ENCODE measurements around the gene KRTAP3-3.
"Not testable (repeated sequence)": the region's sequence is repeated elsewhere in the genome, so short reads cannot be mapped to it uniquely, and the experiment has no call there.

Gene KRTAP3-3

DNA sequence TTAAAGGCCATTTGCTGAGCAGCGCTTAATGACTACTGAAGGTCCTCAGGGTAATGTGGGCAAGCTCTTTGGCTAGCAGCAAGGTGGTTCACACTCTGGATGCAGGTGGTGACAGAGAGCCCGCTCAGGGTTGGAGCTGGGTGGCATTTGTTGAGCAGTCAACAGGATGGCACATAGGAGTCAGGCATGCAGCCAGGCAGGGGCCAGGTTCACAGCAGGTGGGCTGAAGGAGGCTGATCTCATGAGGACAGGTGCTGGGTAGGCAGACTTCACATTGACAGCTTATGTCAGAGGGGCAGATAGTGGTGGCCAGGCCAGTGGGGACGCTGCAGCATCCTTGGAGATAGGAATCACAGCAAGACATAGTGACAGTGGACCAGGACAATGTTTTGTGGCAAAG, 10.4 kb upstream of the KRTAP3-3 start:
- DNase-seq (ENCODE audit: low spot score), result no peak

DNA sequence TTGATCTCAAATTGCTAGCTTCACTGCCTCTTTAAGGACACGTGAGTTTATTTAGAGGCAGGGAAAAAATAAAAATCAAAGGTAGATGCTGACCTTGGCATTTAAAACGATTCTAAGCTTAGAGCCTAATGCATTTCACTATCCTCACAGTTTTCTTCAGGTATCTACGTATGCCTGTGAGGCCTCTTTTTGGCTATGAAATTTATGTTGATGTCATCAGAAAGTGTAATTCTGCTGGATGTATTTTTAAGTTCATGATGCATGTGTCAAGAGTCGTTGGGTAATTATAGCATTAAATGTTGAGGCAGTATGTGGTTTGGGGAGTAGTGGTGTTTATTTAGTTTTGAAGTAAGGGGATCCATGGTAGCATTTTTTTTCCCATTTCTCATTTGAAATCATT, 10.0 kb upstream of the KRTAP3-3 start:
- no peak for DNase-seq (ENCODE audit: low spot score)

DNA sequence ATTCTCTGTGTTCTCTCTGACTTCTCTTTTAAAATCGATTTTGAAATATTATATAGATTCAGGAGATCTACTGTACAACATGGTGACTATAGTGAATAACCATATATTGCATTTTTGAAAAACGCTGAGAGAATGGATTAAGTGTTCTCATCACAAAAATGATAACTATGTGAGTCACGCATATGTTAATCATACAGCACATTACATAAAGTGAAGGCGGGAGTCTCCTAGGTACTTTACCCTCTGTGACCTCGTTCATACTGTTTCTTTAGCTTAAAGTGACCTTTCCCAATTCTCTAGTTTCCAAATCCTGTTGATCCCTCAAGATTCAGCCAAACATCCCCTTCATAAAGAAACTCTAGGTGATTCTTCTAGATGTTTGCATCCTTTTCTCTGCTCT, 8.8 kb upstream of the KRTAP3-3 start:
- no peak for DNase-seq (ENCODE audit: low spot score)

DNA sequence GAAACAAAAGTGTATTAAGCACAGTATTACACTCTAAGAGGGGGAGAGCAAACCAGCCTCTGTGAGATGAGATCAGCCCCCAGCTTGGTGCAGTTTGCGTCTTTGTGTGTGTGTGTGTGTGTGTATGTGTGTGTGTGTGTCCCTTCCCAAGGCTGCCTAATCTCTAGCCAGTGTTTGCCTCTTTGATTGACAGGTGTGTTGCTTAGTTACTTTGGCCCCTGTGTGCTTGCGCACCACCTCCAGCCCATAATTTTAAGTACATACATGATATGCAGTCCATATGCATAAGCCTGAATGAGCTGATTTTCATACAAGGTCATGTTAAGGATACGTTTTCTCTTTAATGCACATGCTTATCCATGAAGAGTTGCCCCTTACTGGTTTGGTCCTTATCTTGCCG, 7.8 kb upstream of the KRTAP3-3 start:
- no peak for DNase-seq (ENCODE audit: low spot score)

DNA sequence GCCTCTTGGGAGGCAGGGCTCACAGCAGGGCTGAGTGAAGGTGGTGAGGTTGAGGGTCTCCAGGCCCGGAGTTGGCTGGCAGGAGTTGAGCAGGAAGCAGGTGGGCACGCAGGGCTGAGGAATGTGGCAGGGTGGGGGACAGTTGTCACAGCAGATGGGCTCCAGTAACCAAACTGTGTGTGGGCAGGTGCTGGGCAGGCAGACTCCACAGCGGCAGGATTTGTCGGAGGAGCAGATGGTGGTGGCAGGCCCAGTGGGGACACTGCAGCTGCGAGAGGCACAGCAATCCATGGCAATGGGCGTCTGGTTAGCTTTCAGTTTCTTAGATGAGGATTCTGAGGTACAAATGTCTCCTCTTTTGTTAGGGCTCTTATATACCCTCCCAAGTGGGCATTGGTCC, 5.6 kb upstream of the KRTAP3-3 start, which contains the start of gene KRTAP3-2:
KRTAP3-2 (minus strand) TSS at position 344 of the 400 bp plus-strand sequence; CDS start at position 291, 53 bp downstream.
- not testable (repeated sequence) for DNase-seq (ENCODE audit: low spot score)

DNA sequence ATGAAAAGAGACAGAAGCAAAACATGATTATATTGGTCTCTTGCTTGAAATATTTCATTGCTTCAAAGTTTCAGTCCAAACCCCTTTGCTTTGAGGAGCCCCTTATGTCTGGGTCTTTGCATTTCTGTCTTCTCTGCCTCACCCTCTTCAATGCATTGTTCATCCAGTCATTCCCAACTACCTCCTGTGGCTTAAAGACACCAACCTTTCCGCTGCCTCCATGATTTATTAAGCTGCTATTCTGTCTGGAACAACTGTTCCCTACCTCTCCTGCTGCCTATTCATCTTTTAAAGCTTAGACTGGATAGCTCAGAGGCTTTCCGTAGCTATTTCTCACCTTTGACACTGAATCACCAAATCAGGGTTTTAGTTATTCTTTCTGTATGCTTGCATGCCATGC, 3.4 kb upstream of the KRTAP3-3 start:
- DNase-seq (ENCODE audit: low spot score), result no peak

DNA sequence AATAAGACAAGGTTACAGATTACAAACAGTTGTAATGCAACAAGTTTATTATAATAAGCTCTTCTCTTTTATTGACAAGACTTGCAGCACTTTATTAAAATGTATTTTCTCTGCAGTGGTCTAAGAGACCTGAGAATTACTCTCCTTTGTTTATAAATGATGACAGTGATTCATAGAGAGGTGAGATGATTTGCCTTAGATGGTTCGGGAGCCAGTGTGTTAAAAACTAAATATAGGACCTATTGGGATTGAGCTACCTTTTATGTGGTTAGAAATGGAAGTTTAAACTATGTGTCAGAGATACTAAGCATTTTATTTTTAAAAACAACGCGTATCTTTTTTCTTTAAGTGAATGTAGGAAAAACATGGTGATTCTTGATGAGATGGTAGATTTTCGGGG, 2.9 kb upstream of the KRTAP3-3 start:
- no peak for DNase-seq (ENCODE audit: low spot score)

DNA sequence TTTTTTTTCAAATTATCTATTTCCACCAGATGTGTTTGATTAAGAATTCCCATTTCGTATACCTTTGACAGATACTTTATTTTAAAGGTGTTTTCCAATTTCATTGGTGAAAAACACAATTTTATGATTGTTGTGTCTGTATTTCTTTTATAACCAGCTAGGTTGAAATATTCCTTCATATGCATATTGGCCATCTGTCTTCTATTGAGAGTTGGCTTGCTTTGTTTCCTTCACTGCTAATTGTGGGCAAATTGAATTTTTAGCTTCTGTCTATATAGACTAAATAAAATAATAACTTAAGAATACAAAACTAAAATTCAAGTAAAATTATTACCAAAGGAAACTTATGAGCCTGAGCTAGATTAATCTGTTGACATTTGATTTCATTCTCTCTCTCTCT, 1.2 kb upstream of the KRTAP3-3 start:
- DNase-seq (ENCODE audit: low spot score), result no peak

DNA sequence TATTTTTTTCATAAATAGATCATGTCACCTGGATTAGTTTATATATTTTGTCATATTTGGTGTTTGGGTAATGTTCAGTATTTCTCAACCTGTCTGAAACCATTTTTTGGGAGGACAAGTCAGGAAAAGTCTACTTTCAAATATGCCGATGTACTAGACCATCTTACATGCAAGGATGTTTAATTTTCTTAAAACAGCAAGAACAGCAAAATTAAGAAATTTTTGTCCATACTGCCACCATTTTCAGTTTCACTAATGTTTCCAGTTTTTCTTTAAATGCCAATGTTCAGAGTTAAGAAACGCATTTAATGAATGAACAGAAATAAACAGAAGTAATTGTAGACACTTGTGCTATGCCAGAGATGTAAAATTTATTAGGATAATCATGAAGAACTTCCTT, 880 bp downstream of the KRTAP3-3 start:
- DNase-seq (ENCODE audit: low spot score), result no peak

DNA sequence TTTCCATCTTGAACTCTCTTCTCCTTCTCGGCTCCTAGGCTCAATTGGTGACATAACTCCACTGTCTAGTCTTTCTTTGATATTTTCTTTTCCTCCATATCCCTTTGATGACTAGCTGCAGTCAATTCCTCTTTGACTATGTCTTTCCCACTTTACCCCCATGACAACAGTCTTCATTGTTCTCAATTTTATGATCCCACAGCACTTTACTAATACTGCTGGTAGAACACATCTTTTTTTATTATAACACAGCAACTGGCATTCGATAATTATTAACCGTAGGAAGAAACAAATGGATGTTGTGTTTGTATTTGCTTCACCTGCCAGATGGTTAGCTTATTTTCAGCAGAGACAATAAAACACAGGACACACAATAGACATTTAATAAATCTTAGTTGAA, 1.3 kb downstream of the KRTAP3-3 start:
- no peak for DNase-seq (ENCODE audit: low spot score)

DNA sequence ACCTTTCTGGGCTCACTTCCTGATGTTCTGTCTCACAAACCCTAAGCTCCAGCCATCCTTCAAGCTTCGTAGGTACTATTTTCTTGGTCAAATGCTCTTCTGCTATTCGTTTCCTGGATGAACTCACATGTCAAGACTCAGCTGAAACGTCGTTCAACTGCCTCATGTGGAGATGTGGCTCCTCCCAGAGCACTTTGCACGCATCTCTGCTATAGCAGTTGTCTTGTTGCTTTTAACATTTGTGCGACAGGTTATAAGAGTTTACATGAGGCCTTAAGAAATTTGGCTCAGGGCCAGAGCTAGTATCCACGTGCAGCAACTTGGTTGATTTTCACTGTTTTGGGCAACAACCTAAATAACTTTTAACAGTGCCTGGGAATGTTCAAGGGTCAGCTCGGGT, 7.0 kb downstream of the KRTAP3-3 start:
- DNase-seq (ENCODE audit: low spot score), result no peak

DNA sequence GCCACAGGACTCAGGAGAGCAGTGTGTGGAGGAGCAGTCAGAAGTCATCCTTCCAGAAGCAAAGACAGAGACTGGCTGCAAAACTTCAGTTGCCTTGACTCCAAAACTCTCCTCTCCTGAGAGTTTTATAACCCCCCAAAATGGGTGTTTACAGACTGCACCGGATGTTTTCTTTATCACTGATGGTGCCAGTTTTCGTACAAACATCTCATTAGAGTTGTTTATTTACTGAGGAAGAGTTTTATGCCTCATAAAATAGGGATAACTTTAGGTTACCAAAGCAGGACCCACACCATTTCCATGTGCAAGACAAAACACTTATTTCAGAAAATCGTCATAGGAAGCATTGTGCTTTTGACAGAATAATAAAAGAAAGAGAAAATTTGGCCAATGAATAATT, 9.7 kb downstream of the KRTAP3-3 start, which contains the start of gene KRT40:
KRT40 (minus strand) TSS at position 101 of the 400 bp plus-strand sequence; CDS start at position 48, 53 bp downstream.
- no peak for DNase-seq (ENCODE audit: low spot score)

DNA sequence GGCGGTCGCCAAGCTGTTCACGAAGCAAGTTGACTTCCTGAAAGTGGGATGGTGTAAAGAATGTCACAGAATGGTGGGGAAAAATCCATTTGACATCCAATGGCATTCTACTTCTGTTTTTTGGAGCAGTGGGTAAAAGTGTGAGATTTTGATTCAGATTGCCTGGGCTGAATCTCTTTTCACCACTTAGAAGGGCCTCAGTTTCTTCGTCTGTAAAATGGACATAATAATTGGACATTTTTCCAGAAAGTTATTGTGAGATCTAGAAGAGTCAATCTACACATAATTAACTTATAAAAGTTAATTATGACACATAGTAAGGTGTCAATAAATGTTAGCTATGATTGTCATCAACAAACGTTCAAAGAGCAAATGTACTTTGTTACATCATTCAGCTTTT, 12.8 kb downstream of the KRTAP3-3 start:
- DNase-seq (ENCODE audit: low spot score), result no peak

DNA sequence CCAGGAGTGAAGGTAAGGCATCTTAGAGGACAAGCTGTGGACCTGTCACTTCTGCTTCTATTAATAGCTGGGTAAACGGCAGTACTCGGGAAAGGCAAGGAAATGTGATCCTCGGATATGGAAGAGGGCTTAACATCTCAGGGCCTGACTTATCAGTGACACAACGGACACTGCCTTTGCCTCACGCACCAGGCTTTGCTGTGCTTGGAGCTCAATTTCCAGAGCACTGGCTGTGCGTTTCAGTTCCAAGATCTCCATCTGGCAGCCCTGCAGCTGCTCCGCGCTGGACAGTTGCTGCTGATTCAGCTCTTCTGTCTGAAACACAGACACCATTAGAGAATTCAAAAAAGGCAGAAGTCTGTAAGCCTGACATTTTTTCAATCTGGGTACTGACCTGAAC, 13.4 kb downstream of the KRTAP3-3 start:
- DNase-seq (ENCODE audit: low spot score), result no peak

DNA sequence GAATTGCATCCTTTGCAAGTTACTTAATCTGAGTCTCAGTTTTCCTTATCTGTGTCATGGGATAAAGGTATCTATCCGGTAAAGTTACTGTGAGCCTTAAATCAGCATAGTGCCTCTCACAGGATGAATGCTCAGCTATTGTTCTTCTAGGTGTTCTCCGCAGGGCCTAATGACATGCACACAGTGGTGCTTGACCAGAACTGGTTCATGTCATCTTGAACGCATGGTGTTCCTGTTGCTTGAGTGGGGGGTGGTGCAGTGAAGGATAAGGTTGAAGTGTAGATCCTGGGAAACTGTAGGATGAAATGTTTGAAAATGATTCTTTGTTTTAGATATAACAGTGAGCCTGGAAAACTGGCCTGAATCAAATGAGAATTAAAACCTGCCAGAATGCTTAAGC, 13.8 kb downstream of the KRTAP3-3 start:
- DNase-seq (ENCODE audit: low spot score), result no peak

DNA sequence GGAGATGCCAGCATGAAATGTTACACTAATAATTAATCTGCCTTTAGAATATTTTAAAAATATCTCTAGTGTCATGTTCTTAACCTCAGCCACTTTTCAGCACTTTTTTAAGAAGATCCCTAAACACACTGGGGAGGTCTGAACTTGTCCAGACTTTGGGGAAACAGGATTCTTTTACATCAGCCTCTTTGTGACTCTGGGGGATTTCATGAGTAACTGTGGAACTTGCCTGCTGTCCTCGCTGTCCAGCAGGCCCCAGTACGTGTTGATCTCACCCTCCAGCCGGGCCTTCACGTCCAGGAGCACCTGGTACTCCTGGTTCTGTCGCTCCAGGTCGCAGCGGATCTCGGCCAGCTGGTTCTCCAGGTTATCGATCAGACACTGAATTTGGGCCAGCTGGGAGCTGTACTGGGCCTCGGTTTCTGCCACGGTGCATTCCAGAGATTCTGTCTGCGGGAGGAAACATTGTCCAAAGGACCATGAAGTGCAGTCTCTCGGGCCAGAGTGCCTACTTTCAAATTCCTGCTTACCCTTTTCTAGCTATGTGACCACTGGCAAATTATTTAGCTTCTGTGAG, 15.3 kb downstream of the KRTAP3-3 start:
- DNase-seq (ENCODE audit: low spot score), result no peak

DNA sequence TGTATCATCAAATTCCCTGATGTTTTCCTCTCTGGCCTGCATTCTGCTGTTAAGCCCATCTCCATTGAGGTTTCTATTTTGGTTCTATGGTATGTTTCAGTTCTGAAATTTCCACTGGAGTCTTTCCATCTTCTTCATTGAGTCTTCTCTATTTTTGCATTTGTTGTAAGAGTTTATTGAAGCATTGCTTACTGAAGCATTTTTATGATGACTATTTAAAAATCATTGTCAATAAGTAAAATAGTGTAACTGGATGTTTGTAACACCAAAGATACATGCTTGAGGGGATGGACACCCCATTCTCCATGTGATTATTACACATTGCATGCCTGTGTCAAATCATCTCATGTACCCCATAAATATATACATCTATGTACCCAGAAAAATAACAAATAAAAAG, 18.4 kb downstream of the KRTAP3-3 start:
- no peak for DNase-seq (ENCODE audit: low spot score)

DNA sequence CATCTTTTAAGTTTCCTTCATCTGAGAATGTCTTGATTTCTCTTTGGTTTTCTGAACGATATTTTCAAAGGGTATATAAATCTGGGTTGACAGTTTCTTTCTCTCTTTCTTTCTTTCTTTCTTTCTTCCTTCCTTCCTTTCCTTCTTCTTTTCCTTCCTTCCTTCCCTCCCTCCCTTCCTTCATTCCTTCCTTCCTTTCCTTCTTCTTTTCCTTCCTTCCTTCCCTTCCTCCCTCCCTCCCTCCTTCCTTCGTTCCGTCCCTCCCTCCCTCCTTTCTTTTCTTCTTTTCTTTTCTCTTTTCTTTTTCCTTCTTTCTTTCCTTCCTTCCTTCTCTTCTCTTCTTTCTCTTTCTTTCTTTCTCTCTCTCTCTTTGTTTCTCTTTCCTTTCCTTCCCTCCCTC, 19.6 kb downstream of the KRTAP3-3 start:
- DNase-seq (ENCODE audit: low spot score), result no peak

DNA sequence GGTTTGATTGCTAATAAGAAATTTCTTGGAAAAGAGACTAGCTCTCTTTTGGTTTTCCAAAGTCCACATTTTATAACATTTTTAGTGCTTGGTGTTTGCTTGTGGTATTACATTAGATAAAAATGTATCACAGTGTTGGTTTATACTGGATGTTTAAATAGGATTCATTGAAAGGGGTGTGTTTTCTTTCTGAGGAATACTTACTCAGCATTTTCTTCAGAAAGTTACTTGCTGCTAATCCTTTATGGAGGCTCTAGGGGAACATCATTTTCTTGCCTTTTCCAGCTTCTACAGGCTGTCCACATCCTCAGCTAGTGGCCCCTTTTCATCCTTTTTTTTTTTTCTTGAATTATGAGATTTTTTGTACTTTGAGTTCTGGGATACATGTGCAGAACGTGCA, 26.4 kb downstream of the KRTAP3-3 start:
- DNase-seq (ENCODE audit: low spot score), result no peak

DNA sequence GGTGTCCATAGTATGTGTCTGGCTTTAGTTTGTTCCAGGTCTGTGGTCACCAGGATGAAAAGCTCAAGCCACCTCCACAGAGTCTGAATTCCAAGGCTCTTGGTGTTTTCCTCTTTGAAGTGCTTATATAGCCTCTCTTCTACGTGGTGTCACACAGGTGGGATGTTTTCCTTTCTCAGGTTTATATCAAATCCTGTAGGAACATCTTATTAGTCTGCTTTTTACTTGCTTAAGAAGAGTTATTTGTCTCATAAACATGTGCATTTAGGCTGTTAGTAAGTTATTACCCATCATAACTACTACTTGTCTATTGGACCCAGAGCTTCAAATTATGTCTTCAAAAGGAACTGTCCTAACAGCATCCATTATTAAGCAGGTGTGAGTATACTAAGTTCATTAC, 27.1 kb downstream of the KRTAP3-3 start, which contains the start of gene KRT39:
KRT39 (minus strand) TSS at position 101 of the 400 bp plus-strand sequence; CDS start at position 9, 92 bp downstream.
- DNase-seq (ENCODE audit: low spot score), result no peak

DNA sequence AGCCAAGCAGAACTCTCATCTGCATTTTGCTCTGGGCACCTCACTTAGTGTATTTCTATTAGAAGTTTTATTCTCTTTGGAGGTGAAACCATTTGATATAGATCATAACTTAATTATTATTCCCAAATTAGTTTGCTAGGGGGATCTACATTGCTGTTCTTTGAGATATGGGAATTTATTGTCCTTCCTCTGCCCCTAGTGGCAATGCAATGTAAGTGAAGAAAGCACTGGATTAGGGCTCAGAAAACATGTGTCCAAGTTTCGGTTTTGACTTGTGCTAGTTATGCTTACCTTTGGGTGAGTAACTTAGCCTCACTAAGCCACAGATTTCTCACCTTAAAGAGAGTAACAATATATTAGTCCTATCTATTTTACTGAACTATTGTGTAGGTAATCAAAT, 30.1 kb downstream of the KRTAP3-3 start:
- DNase-seq (ENCODE audit: low spot score), result peak; percentile 46

DNA sequence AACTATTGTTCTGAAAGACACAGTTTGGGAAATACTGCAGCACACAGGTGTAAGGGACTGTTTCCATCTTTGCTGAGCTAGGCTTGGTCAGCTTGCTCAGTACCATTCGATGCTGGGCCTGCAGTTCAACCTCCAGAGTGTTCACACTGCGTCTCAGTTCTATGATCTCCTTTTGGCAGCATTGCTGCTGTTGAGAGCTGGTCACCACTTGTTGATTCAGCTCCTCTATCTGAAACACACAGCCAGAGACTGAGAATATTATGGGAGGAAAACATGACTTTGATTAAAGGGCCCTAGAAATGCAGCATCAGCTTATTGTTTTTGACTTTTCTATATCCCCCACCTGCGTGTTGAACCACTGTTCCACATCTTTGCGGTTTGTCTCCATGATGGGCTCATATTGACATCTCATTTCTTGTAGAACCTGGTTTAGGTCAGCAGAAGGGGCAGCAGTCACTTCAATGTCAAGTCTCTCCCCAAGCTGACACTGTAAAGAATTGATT, 31.9 kb downstream of the KRTAP3-3 start:
- DNase-seq (ENCODE audit: low spot score), result no peak

DNA sequence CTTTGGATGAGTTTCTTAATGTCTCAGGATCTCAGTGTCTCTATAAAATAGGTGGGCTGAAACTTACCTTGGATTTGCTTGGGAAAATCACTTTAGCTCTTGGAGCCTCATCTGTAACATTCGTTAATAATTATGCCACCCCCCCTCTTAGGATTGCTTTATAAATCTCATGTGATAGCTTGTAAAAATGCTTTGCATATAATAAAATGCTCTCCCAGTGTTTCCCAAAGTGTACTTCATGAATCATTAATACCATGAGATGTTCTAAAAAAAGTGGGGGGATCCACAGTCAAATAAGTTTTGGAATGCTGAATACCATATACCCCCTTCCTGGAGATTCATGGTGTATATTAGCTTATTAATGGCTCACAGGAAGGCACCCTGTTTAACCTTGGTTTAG, 32.4 kb downstream of the KRTAP3-3 start:
- no peak for DNase-seq (ENCODE audit: low spot score)

DNA sequence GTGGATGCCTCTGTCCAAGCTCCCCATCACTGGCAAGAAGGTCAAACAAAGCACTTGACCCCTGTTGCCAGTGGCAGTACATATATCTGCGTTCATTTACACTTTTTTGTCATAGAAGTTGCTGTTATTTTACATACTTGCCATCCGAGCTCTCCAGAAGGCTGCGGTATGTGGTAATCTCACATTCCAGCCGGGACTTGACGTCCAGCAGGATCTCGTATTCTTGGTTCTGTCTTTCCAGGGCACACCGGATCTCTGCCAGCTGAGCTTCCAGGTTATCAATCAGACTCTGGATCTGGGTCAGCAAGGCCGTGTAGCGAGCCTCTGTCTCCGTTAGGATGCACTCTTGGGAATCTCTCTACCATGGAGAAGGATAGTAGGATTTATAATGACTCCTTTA, 33.8 kb downstream of the KRTAP3-3 start:
- no peak for DNase-seq (ENCODE audit: low spot score)
